Esophagus squamous epithelium (tissue), 4 donors: Measurements from ENCODE around the gene MAU2.

Experiments used
- CTCF ChIP-seq, 6 experiments: fragments of 450-650 bp in 4 of 6; fragments of 200-600 bp in 2 of 6; sonication (generic) in 2 of 6; IDR thresholded peaks; one replicate each; pipeline ENCODE4 v1.5.1; 2016 to 2019; ENCODE audit warnings: antibody characterized with exemption in 6 of 6, mild to moderate bottlenecking in 4 of 6, moderate library complexity in 4 of 6
- POLR2A ChIP-seq, 4 donors: fragments of 450-650 bp; IDR thresholded peaks; one replicate each; pipeline ENCODE4 v1.6.1; 2017; ENCODE audit warnings: antibody characterized with exemption in 4 of 4, mild to moderate bottlenecking in 4 of 4, moderate library complexity in 3 of 4

DNA sequence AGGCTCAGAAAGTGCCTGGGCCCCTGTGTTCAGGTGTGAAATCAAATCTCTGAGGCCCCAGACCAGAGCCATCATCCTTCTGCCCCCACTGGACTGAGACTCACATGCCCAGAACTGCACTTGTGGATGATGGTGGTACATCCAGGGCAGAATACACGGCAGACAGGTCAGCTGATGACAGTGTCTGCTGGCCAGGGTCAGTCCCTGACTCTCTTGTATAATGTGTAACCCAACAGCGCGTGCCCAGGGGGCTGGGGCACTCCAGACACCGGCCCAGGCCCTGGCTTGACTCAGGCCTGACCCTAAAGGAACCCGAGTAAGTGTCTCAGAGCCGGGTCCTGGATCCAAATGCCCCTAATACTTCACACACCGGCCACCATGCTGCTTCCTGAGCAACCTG, 47.5 kb downstream of the MAU2 start:
- TF ChIP-seq POLR2A (IDR thresholded peaks at IDR 0.05) (no peak), CTCF (IDR thresholded peaks at IDR 0.05) (no peak)
